Activated B cell treated with CpG ODN at 0.5 μM for 24 hours (primary cell): ENCODE measurements around the gene PLA2G2F. TPM values are rescaled to one million over a fixed set of nuclear protein-coding genes. Genes with fewer than 3 reads are reported as not detected.

Source experiments
- ATAC-seq: fragments of 200-7000 bp; cut with Tn5 transposase; one replicate; pipeline ENCODE4 v1.10.0; 2021; ENCODE audit warnings: low read depth, mild to moderate bottlenecking, moderate library complexity
- CTCF ChIA-PET: fragments of 350-600 bp; sonication (Branson Sonifier 250); formaldehyde crosslinking; loops from one replicate; lab custom pipeline; 2021; ENCODE audit warnings: antibody characterized with exemption; lab: Charles Lee
- POLR2A ChIA-PET: fragments of 350-600 bp; sonication (Branson Sonifier 250); formaldehyde crosslinking; loops from one replicate; lab custom pipeline; 2021; ENCODE audit warnings: antibody characterized with exemption; lab: Charles Lee
- DNase-seq: peaks from one replicate; pipeline ENCODE4 v3.0.0; 2022
- H3K27ac Mint-ChIP-seq: one replicate; pipeline ENCODE4 v1.8.0; 2020; ENCODE audit warnings: mixed read lengths
- H3K27me3 Mint-ChIP-seq: one replicate; pipeline ENCODE4 v1.8.0; 2021; ENCODE audit warnings: mixed read lengths
- H3K36me3 Mint-ChIP-seq: one replicate; pipeline ENCODE4 v1.8.0; 2021; ENCODE audit warnings: low read depth, mixed read lengths
- H3K4me1 Mint-ChIP-seq: one replicate; pipeline ENCODE4 v1.8.0; 2021; ENCODE audit warnings: mixed read lengths
- H3K4me3 Mint-ChIP-seq: one replicate; pipeline ENCODE4 v1.8.0; 2020; ENCODE audit warnings: mild to moderate bottlenecking, mixed read lengths
- H3K9me3 Mint-ChIP-seq: one replicate; pipeline ENCODE4 v1.8.0; 2020; ENCODE audit warnings: mixed read lengths
- CTCF ChIP-seq: fragments of 200-600 bp; IDR thresholded peaks from one replicate; pipeline ENCODE4 v1.8.0; 2022; ENCODE audit warnings: antibody characterized with exemption, mild to moderate bottlenecking
- intact Hi-C: fragments of 100-400 bp; cut with micrococcal nuclease; formaldehyde crosslinking; loops from one replicate; pipeline ENCODE4 v1.15.1; 2024
- total RNA-seq: library from RNA; stranded (reverse); gene quantifications from 2 replicates; pipeline ENCODE4 v1.2.3, GENCODE V29; 2022

PLA2G2F gene
- total RNA-seq, 1 donor from 2014 or later = not detected

GRCh38 chr1:20184997-20185833 lies 46.1 kb downstream of the PLA2G2F start:
- H3K27ac Mint-ChIP-seq = peak overlapping the region; percentile 1
- ChIA-PET POLR2A (no interaction called here), CTCF (no interaction called here)
- TF ChIP-seq CTCF = no peak
- DNase-seq (no peak), ATAC-seq (peak; percentile 32)
- H3K4me1 Mint-ChIP-seq = peaks cover 17% of the 10 kb centered on the region
- no peaks in the 10 kb centered on the region for H3K9me3 Mint-ChIP-seq
- H3K36me3 Mint-ChIP-seq = no peaks in the 10 kb centered on the region
- intact Hi-C loops = loop anchor here (2.0 kb wide), 1 partner anchor 14 kb away; no protein-coding TSS in a partner anchor
- peaks cover 43% of the 10 kb centered on the region for H3K27me3 Mint-ChIP-seq
- peak overlapping the region; percentile 56 for H3K4me3 Mint-ChIP-seq

- DNase-seq (peak; percentile 42), ATAC-seq (peak; percentile 79)
- H3K4me1 Mint-ChIP-seq = peaks cover 17% of the 10 kb centered on the region
- H3K27me3 Mint-ChIP-seq = peaks cover 48% of the 10 kb centered on the region
- H3K27ac Mint-ChIP-seq = peak within 1 kb of the TSS; percentile 1
- CTCF ChIA-PET = no interaction called here
- intact Hi-C loops = loop anchor here (2.0 kb wide), 1 partner anchor 15 kb away; no protein-coding TSS in a partner anchor
- peak within 1 kb of the TSS; percentile 77 for H3K4me3 Mint-ChIP-seq
- no peaks in the 10 kb centered on the region for H3K36me3 Mint-ChIP-seq
- no peak for TF ChIP-seq CTCF
- H3K9me3 Mint-ChIP-seq = no peaks in the 10 kb centered on the region
- POLR2A ChIA-PET = no interaction called here
Observed at GRCh38 chr1:20185834-20186782, 47.0 kb downstream of the PLA2G2F start, which contains the start of the genes PLA2G2C and UBXN10. PLA2G2C (minus strand) TSS chr1:20186518; CDS start chr1:20177363, 9,155 bp downstream. UBXN10 (plus strand) TSS chr1:20186096; CDS start chr1:20190562, 4,466 bp downstream.

GRCh38 chr1:20187103-20187812 lies 48.1 kb downstream of the PLA2G2F start:
- intact Hi-C loops = no loop called here
- Mint-ChIP-seq H3K27me3 (peaks cover 49% of the 10 kb centered on the region), H3K36me3 (no peaks in the 10 kb centered on the region), H3K4me3 (no peak overlapping the region), H3K4me1 (peaks cover 17% of the 10 kb centered on the region), H3K27ac (no peak overlapping the region), H3K9me3 (no peaks in the 10 kb centered on the region)
- ChIA-PET POLR2A (interaction anchor here (0.5 kb wide), 1 partner anchor 874 kb away, joined by 3 read pairs; no protein-coding TSS in a partner anchor), CTCF (interaction anchor here (1.5 kb wide), 1 partner anchor 269 kb away, joined by 4 read pairs; no protein-coding TSS in a partner anchor)
- TF ChIP-seq CTCF = no peak
- DNase-seq (no peak), ATAC-seq (no peak)

GRCh38 chr1:20187813-20188454 lies 48.8 kb downstream of the PLA2G2F start:
- H3K27ac Mint-ChIP-seq = no peak overlapping the region
- TF ChIP-seq CTCF = no peak
- DNase-seq = no peak
- ATAC-seq = no peak
- ChIA-PET POLR2A (interaction anchor here (0.5 kb wide), 1 partner anchor 873 kb away, joined by 3 read pairs; no protein-coding TSS in a partner anchor), CTCF (interaction anchor here (1.1 to 1.5 kb wide), 2 partner anchors 35 to 269 kb away, joined by 3 to 4 read pairs; no protein-coding TSS in a partner anchor)
- no peak overlapping the region for H3K4me3 Mint-ChIP-seq
- peaks cover 56% of the 10 kb centered on the region for H3K27me3 Mint-ChIP-seq
- no peaks in the 10 kb centered on the region for H3K9me3 Mint-ChIP-seq
- no peaks in the 10 kb centered on the region for H3K36me3 Mint-ChIP-seq
- intact Hi-C loops = no loop called here
- H3K4me1 Mint-ChIP-seq = peaks cover 17% of the 10 kb centered on the region
